ENCODE data around the gene MRPL55. TPM values are rescaled to one million over a fixed set of nuclear protein-coding genes. Genes with fewer than 3 reads are reported as not detected.

Gene MRPL55
- total and polyA plus RNA-seq, 4 donors: 37.2 to 90.4 (median 71.0) TPM

DNA sequence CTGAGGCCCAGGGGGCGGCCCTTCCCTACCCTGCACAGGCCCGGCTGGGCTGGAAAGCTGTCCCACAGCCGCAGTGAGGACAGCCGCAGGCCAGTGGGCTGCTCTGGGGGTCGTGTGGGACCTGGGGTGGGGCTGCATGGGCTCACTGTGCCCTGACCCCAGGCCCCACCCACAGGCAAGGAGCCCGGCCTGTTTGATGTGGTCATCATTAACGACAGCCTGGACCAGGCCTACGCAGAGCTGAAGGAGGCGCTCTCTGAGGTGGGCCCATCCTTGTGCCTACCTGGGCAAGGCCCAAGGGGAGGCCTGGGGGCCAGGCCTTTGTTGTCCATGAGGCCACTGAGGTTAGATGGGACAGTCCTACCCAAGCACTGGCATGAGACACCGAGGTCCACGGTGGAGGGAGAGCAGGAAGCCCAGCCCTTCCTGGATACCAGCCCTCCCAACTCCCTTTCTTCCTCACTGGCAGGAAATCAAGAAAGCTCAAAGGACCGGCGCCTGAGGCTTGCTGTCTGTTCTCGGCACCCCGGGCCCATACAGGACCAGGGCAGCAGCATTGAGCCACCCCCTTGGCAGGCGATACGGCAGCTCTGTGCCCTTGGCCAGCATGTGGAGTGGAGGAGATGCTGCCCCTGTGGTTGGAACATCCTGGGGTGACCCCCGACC, 39.2 kb upstream of the MRPL55 start:
- 75% methylated on average over 17 of the region's 18 CpGs for WGBS (ENCODE audit: insufficient coverage)
- Histone ChIP-seq H3K36me3 (ENCODE audit: control insufficient read depth, insufficient read depth, low read length) (peaks cover 93% of the 10 kb centered on the region), H3K4me1 (ENCODE audit: control insufficient read depth, insufficient read depth, low read length) (peaks cover 45% of the 10 kb centered on the region), H3K27me3 (ENCODE audit: control insufficient read depth, insufficient read depth, low read length) (no peaks in the 10 kb centered on the region), H3K4me3 (ENCODE audit: low read depth, low read length) (no peak overlapping the region), H3K9me3 (ENCODE audit: control insufficient read depth, insufficient read depth, low read length) (no peaks in the 10 kb centered on the region), H3K27ac (ENCODE audit: low read depth, low read length) (no peak overlapping the region)
- DNase-seq (ENCODE audit: low read depth in 4 of 6, low spot score in 6 of 6): no peak

DNA sequence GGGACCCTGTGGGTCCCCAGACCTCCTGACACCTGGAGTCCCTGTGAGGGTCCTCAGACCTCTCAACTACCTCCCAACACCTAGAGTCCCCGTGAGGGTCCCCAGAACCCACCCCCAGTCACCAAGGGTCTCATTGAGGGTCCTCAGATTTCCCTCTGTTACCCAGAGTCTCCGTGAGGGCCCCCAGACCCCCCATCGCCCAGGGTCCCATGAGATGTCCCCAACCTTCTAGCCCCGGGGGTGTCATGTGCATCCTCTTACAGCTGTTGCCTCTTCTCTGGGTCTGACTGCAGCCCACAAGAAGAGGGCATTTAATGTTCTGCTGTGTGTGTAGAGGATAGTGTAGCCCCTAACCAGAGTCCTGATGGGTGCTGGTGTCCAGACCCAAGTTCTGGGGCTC, 38.7 kb upstream of the MRPL55 start:
- no peak overlapping the region for H3K4me3 ChIP-seq (ENCODE audit: low read depth, low read length)
- no peak overlapping the region for H3K27ac ChIP-seq (ENCODE audit: low read depth, low read length)
- no peaks in the 10 kb centered on the region for H3K9me3 ChIP-seq (ENCODE audit: control insufficient read depth, insufficient read depth, low read length)
- WGBS (ENCODE audit: insufficient coverage): 96% methylated on average over 4 of the region's 4 CpGs
- no peak for DNase-seq (ENCODE audit: low read depth in 4 of 6, low spot score in 6 of 6)
- H3K36me3 ChIP-seq (ENCODE audit: control insufficient read depth, insufficient read depth, low read length): peaks cover 95% of the 10 kb centered on the region
- no peaks in the 10 kb centered on the region for H3K27me3 ChIP-seq (ENCODE audit: control insufficient read depth, insufficient read depth, low read length)
- H3K4me1 ChIP-seq (ENCODE audit: control insufficient read depth, insufficient read depth, low read length): peaks cover 51% of the 10 kb centered on the region

DNA sequence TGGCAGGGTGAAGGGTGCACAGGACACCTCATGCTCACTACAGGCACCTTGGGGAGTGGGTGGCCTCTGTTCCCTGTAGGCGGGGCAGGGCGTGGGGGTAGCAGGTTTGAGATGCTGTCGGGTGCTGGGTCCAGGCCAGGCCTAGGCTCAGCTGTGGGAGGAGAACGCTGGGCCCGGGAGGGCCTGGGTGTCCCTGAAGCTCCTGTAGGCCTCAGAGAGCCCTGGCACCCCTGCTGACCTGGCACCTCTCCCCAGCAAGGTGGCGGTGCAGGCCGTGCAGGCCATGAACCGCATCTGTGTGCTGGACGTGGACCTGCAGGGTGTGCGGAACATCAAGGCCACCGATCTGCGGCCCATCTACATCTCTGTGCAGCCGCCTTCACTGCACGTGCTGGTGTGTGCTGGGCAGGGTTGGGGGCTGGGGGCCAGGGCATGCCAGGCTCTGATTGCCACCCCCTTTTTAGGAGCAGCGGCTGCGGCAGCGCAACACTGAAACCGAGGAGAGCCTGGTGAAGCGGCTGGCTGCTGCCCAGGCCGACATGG, 38.1 kb upstream of the MRPL55 start:
- Histone ChIP-seq H3K4me1 (ENCODE audit: control insufficient read depth, insufficient read depth, low read length) (peaks cover 56% of the 10 kb centered on the region), H3K36me3 (ENCODE audit: control insufficient read depth, insufficient read depth, low read length) (peaks cover 95% of the 10 kb centered on the region), H3K27ac (ENCODE audit: low read depth, low read length) (no peak overlapping the region)

DNA sequence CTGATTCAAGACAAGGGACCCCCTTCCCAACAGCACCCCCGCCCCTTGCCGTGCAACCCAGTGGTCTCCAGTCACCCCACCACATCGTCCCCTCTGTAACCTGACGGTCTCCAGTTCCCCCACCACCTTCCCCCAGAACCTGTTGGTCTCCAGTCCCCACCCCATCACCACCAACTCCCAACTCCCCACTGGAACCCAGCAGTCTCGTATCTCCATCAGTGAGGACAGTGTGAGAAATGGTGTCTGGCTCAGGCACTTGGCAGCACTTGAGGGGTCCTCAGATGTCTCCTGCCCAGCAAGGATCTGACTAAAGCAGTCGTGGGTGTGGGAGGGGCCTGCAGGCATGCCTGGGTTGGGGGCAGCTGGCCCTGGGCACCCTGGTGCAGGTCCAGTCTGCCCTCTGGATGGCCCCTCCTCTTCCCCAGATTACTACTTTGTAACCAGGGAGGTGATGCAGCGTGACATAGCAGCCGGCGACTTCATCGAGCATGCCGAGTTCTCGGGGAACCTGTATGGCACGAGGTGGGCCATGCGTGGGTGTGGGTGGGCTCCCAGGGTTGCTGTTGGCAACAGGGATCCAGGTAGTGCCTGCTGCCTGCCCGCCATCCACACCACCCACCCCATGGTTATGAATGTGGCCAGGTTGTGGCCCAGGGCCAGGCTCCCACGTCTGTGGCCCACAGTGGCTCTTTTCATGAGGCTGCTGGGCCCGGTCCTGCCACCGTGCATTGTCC, 37.5 kb upstream of the MRPL55 start:
- peaks cover 95% of the 10 kb centered on the region for H3K36me3 ChIP-seq (ENCODE audit: control insufficient read depth, insufficient read depth, low read length)
- DNase-seq (ENCODE audit: low read depth in 4 of 6, low spot score in 6 of 6): no peak
- no peak overlapping the region for H3K27ac ChIP-seq (ENCODE audit: low read depth, low read length)
- 91% methylated on average over 16 of the region's 18 CpGs for WGBS (ENCODE audit: insufficient coverage)
- no peak overlapping the region for H3K4me3 ChIP-seq (ENCODE audit: low read depth, low read length)
- H3K27me3 ChIP-seq (ENCODE audit: control insufficient read depth, insufficient read depth, low read length): no peaks in the 10 kb centered on the region
- peaks cover 60% of the 10 kb centered on the region for H3K4me1 ChIP-seq (ENCODE audit: control insufficient read depth, insufficient read depth, low read length)
- no peaks in the 10 kb centered on the region for H3K9me3 ChIP-seq (ENCODE audit: control insufficient read depth, insufficient read depth, low read length)

More for the DNA sequence above, 38.1 kb upstream of the MRPL55 start:
- Histone ChIP-seq H3K27me3 (ENCODE audit: control insufficient read depth, insufficient read depth, low read length) (no peaks in the 10 kb centered on the region), H3K9me3 (ENCODE audit: control insufficient read depth, insufficient read depth, low read length) (no peaks in the 10 kb centered on the region), H3K4me3 (ENCODE audit: low read depth, low read length) (no peak overlapping the region)
- WGBS (ENCODE audit: insufficient coverage): 97% methylated on average over 20 of the region's 20 CpGs
- no peak for DNase-seq (ENCODE audit: low read depth in 4 of 6, low spot score in 6 of 6)

DNA sequence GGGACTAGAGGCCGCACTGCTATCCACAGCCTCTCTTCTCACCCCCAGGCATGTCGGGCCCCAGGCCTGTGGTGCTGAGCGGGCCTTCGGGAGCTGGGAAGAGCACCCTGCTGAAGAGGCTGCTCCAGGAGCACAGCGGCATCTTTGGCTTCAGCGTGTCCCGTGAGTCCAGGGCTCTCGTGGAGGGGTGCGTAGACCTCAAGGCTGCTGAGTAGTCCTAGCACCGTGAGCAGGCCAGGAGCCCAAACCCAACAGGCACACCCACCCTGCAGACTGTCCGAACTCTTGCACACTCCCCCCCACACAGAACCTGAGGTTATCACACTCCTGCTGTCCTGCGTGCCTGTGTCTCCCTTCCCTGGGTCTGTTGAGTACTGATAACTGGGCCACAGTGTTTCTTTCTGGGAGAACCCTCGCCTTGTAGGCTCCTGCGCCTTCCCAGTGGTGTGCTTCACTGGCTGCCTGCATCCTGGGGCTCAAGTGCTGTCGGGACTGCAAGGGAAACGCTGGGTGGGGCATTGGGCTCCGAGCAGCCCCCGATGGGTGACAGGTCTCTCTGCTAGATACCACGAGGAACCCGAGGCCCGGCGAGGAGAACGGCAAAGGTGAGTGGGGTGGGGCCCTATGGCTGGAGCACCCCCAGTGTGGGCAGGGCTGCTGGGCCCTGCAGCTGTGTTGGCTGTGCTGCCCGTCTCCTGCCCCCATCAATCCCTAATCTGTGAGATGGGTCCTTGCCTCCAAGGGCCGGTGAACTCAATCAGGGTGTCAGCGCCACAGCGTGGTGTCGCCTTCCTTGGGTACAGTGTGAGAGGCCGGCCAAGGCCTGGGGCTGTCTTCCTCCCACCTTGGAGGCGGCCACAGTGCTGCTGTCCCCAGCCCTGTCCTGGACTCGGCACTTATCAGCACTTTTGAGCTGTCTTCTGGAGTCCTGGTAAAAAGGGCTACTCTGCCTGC, 36.6 kb upstream of the MRPL55 start:
- Histone ChIP-seq H3K9me3 (ENCODE audit: control insufficient read depth, insufficient read depth, low read length) (no peaks in the 10 kb centered on the region), H3K27ac (ENCODE audit: low read depth, low read length) (no peak overlapping the region), H3K27me3 (ENCODE audit: control insufficient read depth, insufficient read depth, low read length) (no peaks in the 10 kb centered on the region), H3K4me3 (ENCODE audit: low read depth, low read length) (no peak overlapping the region), H3K4me1 (ENCODE audit: control insufficient read depth, insufficient read depth, low read length) (peaks cover 60% of the 10 kb centered on the region), H3K36me3 (ENCODE audit: control insufficient read depth, insufficient read depth, low read length) (peaks cover 91% of the 10 kb centered on the region)
- WGBS (ENCODE audit: insufficient coverage): 95% methylated on average over 26 of the region's 31 CpGs
- DNase-seq (ENCODE audit: low read depth in 4 of 6, low spot score in 6 of 6): no peak

DNA sequence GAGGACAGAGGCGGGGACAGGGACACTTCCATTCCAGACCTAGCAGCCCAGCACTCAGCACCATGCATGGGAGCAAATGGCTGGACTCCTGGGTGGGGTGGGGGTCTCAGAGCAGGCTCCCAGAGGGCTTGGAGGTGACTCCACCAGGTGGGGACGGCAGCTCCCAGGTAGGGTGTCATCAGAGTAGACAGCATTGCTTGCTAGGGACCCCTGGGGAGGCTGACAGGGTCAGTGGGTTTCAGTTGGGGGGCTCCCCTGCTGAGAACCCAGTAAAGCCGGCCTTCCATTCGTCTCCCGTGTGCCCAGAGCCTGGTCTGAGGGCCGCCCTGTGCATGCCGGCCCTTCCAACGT, 35.9 kb upstream of the MRPL55 start:
- H3K4me3 ChIP-seq (ENCODE audit: low read depth, low read length): no peak overlapping the region
- DNase-seq (ENCODE audit: low read depth in 4 of 6, low spot score in 6 of 6): no peak
- H3K27ac ChIP-seq (ENCODE audit: low read depth, low read length): no peak overlapping the region
- peaks cover 84% of the 10 kb centered on the region for H3K36me3 ChIP-seq (ENCODE audit: control insufficient read depth, insufficient read depth, low read length)
- no peaks in the 10 kb centered on the region for H3K27me3 ChIP-seq (ENCODE audit: control insufficient read depth, insufficient read depth, low read length)
- peaks cover 58% of the 10 kb centered on the region for H3K4me1 ChIP-seq (ENCODE audit: control insufficient read depth, insufficient read depth, low read length)
- no peaks in the 10 kb centered on the region for H3K9me3 ChIP-seq (ENCODE audit: control insufficient read depth, insufficient read depth, low read length)
- 94% methylated on average over 8 of the region's 8 CpGs for WGBS (ENCODE audit: insufficient coverage)

DNA sequence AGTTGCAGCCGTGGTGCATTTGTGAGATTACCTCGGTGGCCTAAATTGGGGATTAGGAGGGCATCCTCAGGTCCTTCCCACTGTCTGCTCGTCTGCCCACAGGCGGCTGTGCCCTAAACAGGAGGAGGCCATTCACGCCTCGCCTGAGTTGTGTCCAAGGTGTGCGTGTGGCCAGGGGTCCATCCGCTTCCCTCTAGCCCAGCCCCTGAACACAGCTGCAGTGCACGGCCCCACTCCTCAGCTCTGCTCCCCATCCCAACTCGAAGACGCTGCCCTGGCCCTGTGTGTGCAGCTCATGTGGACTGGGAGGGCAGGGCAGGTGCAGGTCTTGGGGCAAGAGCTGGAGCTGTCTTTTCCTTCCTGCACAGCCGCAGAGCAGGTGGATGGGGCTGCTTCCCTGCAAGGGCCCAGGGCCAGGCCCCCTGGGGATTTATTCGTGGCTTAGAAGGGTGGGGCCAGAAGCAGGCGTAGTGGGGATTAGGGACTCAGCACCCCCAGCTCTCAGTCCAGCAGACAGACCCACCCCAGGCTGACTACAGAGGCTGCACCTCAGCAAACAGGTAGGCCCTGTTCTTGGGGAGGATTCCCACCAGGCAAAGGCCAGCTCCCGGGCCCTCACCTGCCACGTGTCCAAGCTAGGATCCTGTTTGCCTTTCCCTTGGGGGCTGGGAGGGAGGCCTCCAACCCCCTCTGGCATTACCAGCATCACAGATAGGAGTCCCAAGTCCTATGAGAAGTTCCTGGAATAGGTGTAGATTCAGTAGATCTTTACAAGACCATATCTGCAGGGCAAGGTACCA, 35.3 kb upstream of the MRPL55 start:
- H3K27ac ChIP-seq (ENCODE audit: low read depth, low read length): no peak overlapping the region
- H3K4me1 ChIP-seq (ENCODE audit: control insufficient read depth, insufficient read depth, low read length): peaks cover 57% of the 10 kb centered on the region
- H3K36me3 ChIP-seq (ENCODE audit: control insufficient read depth, insufficient read depth, low read length): peaks cover 78% of the 10 kb centered on the region
- WGBS (ENCODE audit: insufficient coverage): 90% methylated on average over 9 of the region's 16 CpGs
- DNase-seq (ENCODE audit: low read depth in 4 of 6, low spot score in 6 of 6): no peak
- H3K27me3 ChIP-seq (ENCODE audit: control insufficient read depth, insufficient read depth, low read length): no peaks in the 10 kb centered on the region
- H3K9me3 ChIP-seq (ENCODE audit: control insufficient read depth, insufficient read depth, low read length): no peaks in the 10 kb centered on the region
- no peak overlapping the region for H3K4me3 ChIP-seq (ENCODE audit: low read depth, low read length)

DNA sequence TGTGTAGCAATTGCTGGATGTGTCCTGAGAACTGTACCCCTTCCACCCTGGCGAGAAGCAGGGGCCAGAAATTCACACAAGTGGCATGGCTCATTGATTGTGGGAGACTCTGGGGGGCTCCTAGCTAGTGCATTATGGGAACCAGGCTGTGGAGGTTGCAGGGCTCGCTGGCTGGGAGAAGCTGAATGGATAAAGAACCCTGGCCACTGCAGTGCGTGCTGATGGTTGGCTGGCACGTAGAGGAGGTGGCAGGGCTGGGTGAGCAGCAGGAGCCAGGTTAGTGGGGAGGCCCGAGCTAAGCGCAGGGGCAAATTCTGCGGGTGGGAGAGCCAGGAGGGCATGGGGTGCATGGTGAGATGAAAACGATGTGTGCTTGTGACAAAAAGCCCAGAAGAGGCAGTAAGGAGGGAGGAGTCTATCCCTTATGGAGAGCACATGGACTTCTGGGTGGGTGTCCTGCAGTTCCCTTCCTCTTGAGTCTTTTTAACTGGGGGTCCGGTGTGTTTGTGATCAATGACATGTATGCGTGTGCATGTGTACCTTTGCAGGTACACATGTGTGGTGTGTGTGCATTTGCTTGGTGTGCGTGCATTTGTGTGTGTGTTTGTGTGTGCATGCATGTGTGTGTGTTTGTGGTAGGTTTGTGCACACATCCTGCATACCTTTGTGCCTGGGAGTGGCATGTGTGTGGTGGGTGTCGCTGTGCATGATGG, 34.5 kb upstream of the MRPL55 start:
- Histone ChIP-seq H3K27me3 (ENCODE audit: control insufficient read depth, insufficient read depth, low read length) (no peaks in the 10 kb centered on the region), H3K9me3 (ENCODE audit: control insufficient read depth, insufficient read depth, low read length) (no peaks in the 10 kb centered on the region), H3K36me3 (ENCODE audit: control insufficient read depth, insufficient read depth, low read length) (peaks cover 70% of the 10 kb centered on the region), H3K27ac (ENCODE audit: low read depth, low read length) (no peak overlapping the region), H3K4me3 (ENCODE audit: low read depth, low read length) (no peak overlapping the region), H3K4me1 (ENCODE audit: control insufficient read depth, insufficient read depth, low read length) (peaks cover 53% of the 10 kb centered on the region)
- 89% methylated on average over 12 of the region's 12 CpGs for WGBS (ENCODE audit: insufficient coverage)
- no peak for DNase-seq (ENCODE audit: low read depth in 4 of 6, low spot score in 6 of 6)

Data from spinal cord (tissue), 10 donors.